PC-3 (cell line): ENCODE measurements around the gene ZRANB1. TPM values are rescaled to one million over a fixed set of nuclear protein-coding genes. Genes with fewer than 3 reads are reported as not detected.

Experiments used
- ATAC-seq: fragments of 200-7000 bp; cut with Tn5 transposase; 2 replicates; pipeline ENCODE4 v1.9.1; 2020; ENCODE audit warnings: mild to moderate bottlenecking, moderate library complexity
- BruUV-seq: library from RNA; stranded (reverse); fragments of 400-500 nt; replicated peaks from 2 replicates; lab custom pipeline; 2021; lab: Mats Ljungman, UMichigan
- CTCF ChIA-PET: fragments of 300-600 bp; sonication (Branson Sonifier 250); formaldehyde crosslinking; loops from one replicate; lab custom pipeline; 2022; ENCODE audit warnings: antibody characterized with exemption; lab: Charles Lee
- POLR2A ChIA-PET: fragments of 300-600 bp; sonication (Branson Sonifier 250); formaldehyde crosslinking; loops from one replicate; lab custom pipeline; 2022; ENCODE audit warnings: antibody characterized with exemption; ENCODE audit not compliant: unreplicated experiment; lab: Charles Lee
- DNase-seq: peaks from one replicate; pipeline ENCODE4 v3.0.0-alpha.2; 2015
- H2AFZ ChIP-seq: fragments of 300-600 bp; sonication (generic); 2 replicates; pipeline ENCODE4 v1.6.0; 2016; ENCODE audit warnings: antibody characterized with exemption, low read length
- H3F3A ChIP-seq: fragments of 300-600 bp; sonication (generic); one replicate; pipeline ENCODE4 v1.6.0; 2017; ENCODE audit warnings: antibody characterized with exemption, low read length, control low read depth, mild to moderate bottlenecking; ENCODE audit not compliant: unreplicated experiment
- H3K27ac ChIP-seq: fragments of 300-600 bp; sonication (generic); 2 replicates; pipeline ENCODE4 v1.5.1; 2016; ENCODE audit warnings: mild to moderate bottlenecking, low read length
- H3K27me3 ChIP-seq: fragments of 300-600 bp; sonication (generic); 2 replicates; pipeline ENCODE4 v1.6.1; 2016; ENCODE audit warnings: low read length, mixed read lengths
- H3K36me3 ChIP-seq: fragments of 300-600 bp; sonication (generic); 2 replicates; pipeline ENCODE4 v1.6.1; 2016; ENCODE audit warnings: low read depth, mixed run types, low read length, mixed read lengths
- H3K4me1 ChIP-seq: fragments of 300-600 bp; sonication (generic); 2 replicates; pipeline ENCODE4 v1.5.1; 2016; ENCODE audit warnings: low read length; ENCODE audit not compliant: insufficient read depth
- H3K4me2 ChIP-seq: fragments of 300-600 bp; sonication (generic); 2 replicates; pipeline ENCODE4 v1.6.0; 2016; ENCODE audit warnings: low read length
- H3K4me3 ChIP-seq: fragments of 300-600 bp; sonication (generic); 2 replicates; pipeline ENCODE4 v1.5.1; 2016; ENCODE audit warnings: mild to moderate bottlenecking, low read length, mixed read lengths
- H3K79me2 ChIP-seq: fragments of 300-600 bp; sonication (generic); 2 replicates; pipeline ENCODE4 v1.6.1; 2017; ENCODE audit warnings: low read length, mixed read lengths
- H3K9ac ChIP-seq: fragments of 300-600 bp; sonication (generic); 2 replicates; pipeline ENCODE4 v1.6.0; 2016; ENCODE audit warnings: mild to moderate bottlenecking, low read length
- H3K9me2 ChIP-seq: fragments of 300-600 bp; sonication (generic); replicated peaks from 2 replicates; pipeline ENCODE4 v1.6.1; 2016; ENCODE audit warnings: mixed run types, low read length, mixed read lengths
- H3K9me3 ChIP-seq: fragments of 300-600 bp; sonication (generic); 2 replicates; pipeline ENCODE4 v1.6.1; 2016; ENCODE audit warnings: low read length, mixed read lengths
- H4K20me1 ChIP-seq: fragments of 300-600 bp; sonication (generic); 2 replicates; pipeline ENCODE4 v1.6.1; 2016; ENCODE audit warnings: low read length, mixed read lengths
- CTCF ChIP-seq: fragments of 300-600 bp; sonication (generic); conservative IDR thresholded peaks from 2 replicates; pipeline ENCODE4 v1.5.1; 2017; ENCODE audit warnings: antibody characterized with exemption, low read depth, mild to moderate bottlenecking, low read length
- EZH2 ChIP-seq: fragments of 300-600 bp; sonication (generic); IDR thresholded peaks from one replicate; pipeline ENCODE4 v1.6.1; 2017; ENCODE audit warnings: antibody characterized with exemption, mild to moderate bottlenecking, low read length; ENCODE audit not compliant: unreplicated experiment
- EZH2phosphoT487 ChIP-seq: fragments of 300-600 bp; sonication (generic); IDR thresholded peaks from 2 replicates; pipeline ENCODE4 v1.6.1; 2018; ENCODE audit warnings: mild to moderate bottlenecking, antibody characterized with exemption, low read length, borderline replicate concordance
- intact Hi-C: fragments of 100-400 bp; cut with micrococcal nuclease; formaldehyde crosslinking; loops from 2 replicates; pipeline ENCODE4 v1.9.0; 2023
- total RNA-seq: library from RNA; depleted of rRNA; stranded (reverse); fragments of >200 nt; gene quantifications from 2 replicates; pipeline ENCODE4 v1.2.3, GENCODE V29; 2014

ZRANB1 gene
- total RNA-seq, 1 experiment from 2014 or later, result 12.8 TPM

- TF ChIP-seq EZH2phosphoT487 (no peak), CTCF (no peak), EZH2 (no peak)
- H3K9ac ChIP-seq, result no peak overlapping the region
- ChIA-PET POLR2A (no interaction called here), CTCF (no interaction called here)
- intact Hi-C loops, result no loop called here
- no peaks in the 10 kb centered on the region for H3F3A ChIP-seq
- no TSS peak for BruUV-seq
- H3K79me2 ChIP-seq, result peaks cover 86% of the 10 kb centered on the region
- H3K4me1 ChIP-seq, result no peaks in the 10 kb centered on the region; the same call in 1 of the 2 replicates
- peaks cover 21% of the 10 kb centered on the region for H4K20me1 ChIP-seq
- no peaks in the 10 kb centered on the region for H3K9me3 ChIP-seq
- H3K4me2 ChIP-seq, result no peak overlapping the region
- no peaks in the 10 kb centered on the region for H3K9me2 ChIP-seq
- H3K4me3 ChIP-seq, result no peak overlapping the region
- H3K27me3 ChIP-seq, result no peaks in the 10 kb centered on the region
- no peak overlapping the region for H2AFZ ChIP-seq
- no peak for ATAC-seq
- DNase-seq, result no peak
- no peaks in the 10 kb centered on the region for H3K36me3 ChIP-seq
- no peak overlapping the region for H3K27ac ChIP-seq
Observed at GRCh38 chr10:124949543-124949942, 7.6 kb downstream of the ZRANB1 start.

- Histone ChIP-seq H3K36me3 (no peaks in the 10 kb centered on the region), H3F3A (no peaks in the 10 kb centered on the region), H3K9ac (no peak overlapping the region), H3K4me1 (no peaks in the 10 kb centered on the region), H3K4me2 (no peak overlapping the region), H4K20me1 (peaks cover 7% of the 10 kb centered on the region; the same call in 1 of the 2 replicates), H3K79me2 (peaks cover 81% of the 10 kb centered on the region), H3K27ac (no peak overlapping the region), H3K4me3 (no peak overlapping the region), H3K27me3 (no peaks in the 10 kb centered on the region), H3K9me3 (no peaks in the 10 kb centered on the region), H2AFZ (no peak overlapping the region), H3K9me2 (no peaks in the 10 kb centered on the region)
- DNase-seq (no peak), ATAC-seq (no peak)
- ChIA-PET CTCF (no interaction called here), POLR2A (no interaction called here)
- no peak for TF ChIP-seq EZH2phosphoT487
- no peak for TF ChIP-seq EZH2
- TF ChIP-seq CTCF, result no peak
- no TSS peak for BruUV-seq
- intact Hi-C loops, result no loop called here
Observed at GRCh38 chr10:124952123-124952522, 10.2 kb downstream of the ZRANB1 start.

DNA sequence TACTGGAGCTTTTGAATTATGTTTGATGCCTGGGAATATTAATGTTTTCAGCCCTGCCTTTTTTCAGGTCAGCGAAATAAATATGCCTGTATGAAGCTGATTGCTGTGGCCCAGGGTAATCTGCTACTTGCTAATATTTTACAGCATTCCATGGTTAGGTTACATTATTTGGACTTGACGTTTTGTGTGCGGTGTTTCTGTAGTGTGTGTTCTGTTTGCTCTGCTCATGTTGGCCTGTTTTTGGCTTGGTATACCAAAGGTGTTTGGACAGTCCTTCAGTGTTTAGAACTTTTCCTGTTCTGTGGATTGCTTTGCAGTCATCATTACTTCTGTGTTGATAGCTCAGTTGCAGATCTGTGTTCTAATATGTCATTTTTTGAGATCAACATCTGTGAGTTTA is 11.5 kb downstream of the ZRANB1 start:
- peaks cover 81% of the 10 kb centered on the region for H3K79me2 ChIP-seq
- intact Hi-C loops, result no loop called here
- ChIA-PET POLR2A (no interaction called here), CTCF (no interaction called here)
- no peaks in the 10 kb centered on the region for H3K27me3 ChIP-seq
- no peak overlapping the region for H3K9ac ChIP-seq
- H3K4me2 ChIP-seq, result no peak overlapping the region
- no peak overlapping the region for H3K4me3 ChIP-seq
- DNase-seq (no peak), ATAC-seq (no peak)
- no peak overlapping the region for H3K27ac ChIP-seq
- H4K20me1 ChIP-seq, result peaks cover 3% of the 10 kb centered on the region; the same call in 1 of the 2 replicates
- H3K9me3 ChIP-seq, result no peaks in the 10 kb centered on the region
- TF ChIP-seq EZH2 (no peak), CTCF (no peak), EZH2phosphoT487 (no peak)
- BruUV-seq, result no TSS peak
- no peaks in the 10 kb centered on the region for H3K36me3 ChIP-seq
- H3F3A ChIP-seq, result no peaks in the 10 kb centered on the region
- H3K9me2 ChIP-seq, result no peaks in the 10 kb centered on the region
- H3K4me1 ChIP-seq, result no peaks in the 10 kb centered on the region
- no peak overlapping the region for H2AFZ ChIP-seq
